Measurements from ENCODE around the gene TRIM66. TPM values are rescaled to one million over a fixed set of nuclear protein-coding genes. Genes with fewer than 3 reads are reported as not detected.
"Not testable (repeated sequence)": the region's sequence is repeated elsewhere in the genome, so short reads cannot be mapped to it uniquely, and the experiment has no call there.

The TRIM66 gene
- total RNA-seq, 2 experiments from 2014 or later = 24.7 to 28.4 TPM

GRCh38 chr11:8674859-8675258 lies 7.6 kb downstream of the TRIM66 start:
- intact Hi-C loops (cut with micrococcal nuclease) = no loop called here
- Mint-ChIP-seq H3K36me3 (ENCODE audit: low read depth) (peaks cover 43% of the 10 kb centered on the region), H3K9me3 (no peaks in the 10 kb centered on the region), H3K27me3 (no peaks in the 10 kb centered on the region), H3K27ac (no peak overlapping the region), H3K4me1 (ENCODE audit: low read depth) (peaks cover under 1% of the 10 kb centered on the region), H3K4me3 (no peak overlapping the region)
- ATAC-seq (no peak), DNase-seq (no peak)
- TF ChIP-seq CTCF (IDR thresholded peaks at IDR 0.05) = no peak
- ChIA-PET CTCF (no interaction called here), POLR2A (interaction anchor here (1.3 to 1.7 kb wide), 2 partner anchors 16 to 34 kb away, joined by 3 to 5 read pairs; no protein-coding TSS in a partner anchor)

- DNase-seq = no peak
- Mint-ChIP-seq H3K27ac (no peak overlapping the region), H3K9me3 (no peaks in the 10 kb centered on the region), H3K36me3 (ENCODE audit: low read depth) (peaks cover 41% of the 10 kb centered on the region), H3K4me1 (ENCODE audit: low read depth) (no peaks in the 10 kb centered on the region), H3K27me3 (no peaks in the 10 kb centered on the region), H3K4me3 (no peak overlapping the region)
- no peak for ATAC-seq
- intact Hi-C loops (cut with micrococcal nuclease) = no loop called here
- POLR2A ChIA-PET = interaction anchor here (2.0 kb wide), 1 partner anchor 10 kb away, joined by 7 read pairs; the partner anchor contains the start of genes RPL27A and TRIM66
- CTCF ChIA-PET = no interaction called here
- no peak for TF ChIP-seq CTCF (IDR thresholded peaks at IDR 0.05)
These were observed 10.1 kb downstream of the TRIM66 start for GRCh38 chr11:8672346-8672745.

- intact Hi-C loops (cut with micrococcal nuclease) = no loop called here
- DNase-seq (no peak), ATAC-seq (no peak)
- no peaks in the 10 kb centered on the region for H3K9me3 Mint-ChIP-seq
- TF ChIP-seq CTCF (IDR thresholded peaks at IDR 0.05) = no peak
- peaks cover 44% of the 10 kb centered on the region for H3K36me3 Mint-ChIP-seq (ENCODE audit: low read depth)
- H3K27ac Mint-ChIP-seq = no peak overlapping the region
- H3K4me1 Mint-ChIP-seq (ENCODE audit: low read depth) = no peaks in the 10 kb centered on the region
- no peak overlapping the region for H3K4me3 Mint-ChIP-seq
- ChIA-PET POLR2A (interaction anchor here (1.0 to 2.0 kb wide), 2 partner anchors 9 to 11 kb away, joined by 4 to 7 read pairs; partner anchors contain the start of genes RPL27A and TRIM66), CTCF (no interaction called here)
- H3K27me3 Mint-ChIP-seq = no peaks in the 10 kb centered on the region
These were observed 10.8 kb downstream of the TRIM66 start for GRCh38 chr11:8671651-8672062.

- Mint-ChIP-seq H3K36me3 (ENCODE audit: low read depth) (peaks cover 45% of the 10 kb centered on the region), H3K27me3 (no peaks in the 10 kb centered on the region), H3K27ac (no peak overlapping the region), H3K4me3 (no peak overlapping the region), H3K9me3 (no peaks in the 10 kb centered on the region), H3K4me1 (ENCODE audit: low read depth) (no peaks in the 10 kb centered on the region)
- TF ChIP-seq CTCF (IDR thresholded peaks at IDR 0.05) = no peak
- DNase-seq (no peak), ATAC-seq (no peak)
- CTCF ChIA-PET = no interaction called here
- intact Hi-C loops (cut with micrococcal nuclease) = no loop called here
- POLR2A ChIA-PET = interaction anchor here (1.0 to 2.0 kb wide), 2 partner anchors 10 to 11 kb away, joined by 4 to 7 read pairs; partner anchors contain the start of genes RPL27A and TRIM66
These were observed 11.3 kb downstream of the TRIM66 start for GRCh38 chr11:8671193-8671612.

GRCh38 chr11:8670081-8670480 lies 12.4 kb downstream of the TRIM66 start:
- not testable (repeated sequence) for H3K27me3 Mint-ChIP-seq

More at GRCh38 chr11:8670081-8670480, 12.4 kb downstream of the TRIM66 start:
- H3K27ac Mint-ChIP-seq; POLR2A ChIA-PET; H3K9me3 Mint-ChIP-seq; H3K4me3 Mint-ChIP-seq; DNase-seq; CTCF ChIA-PET; H3K4me1 Mint-ChIP-seq (ENCODE audit: low read depth); intact Hi-C loops (cut with micrococcal nuclease); ATAC-seq: not testable (repeated sequence)
- peaks cover 47% of the 10 kb centered on the region for H3K36me3 Mint-ChIP-seq (ENCODE audit: low read depth)

All from activated CD8-positive, alpha-beta T cell treated with anti-CD3 and anti-CD28 coated beads for 36 hours (primary cell).